HG03280 (cell line): Measurements from ENCODE around the gene SERPINB11.
"Not testable (repeated sequence)": the region's sequence is repeated elsewhere in the genome, so short reads cannot be mapped to it uniquely, and the experiment has no call there.

Source experiments
- ATAC-seq: cut with Tn5 transposase; IDR thresholded peaks from one replicate; pipeline ENCODE4 v1.9.1; 2021; ENCODE audit warnings: mild to moderate bottlenecking, moderate library complexity; ENCODE audit not compliant: unreplicated experiment

SERPINB11 gene

DNA sequence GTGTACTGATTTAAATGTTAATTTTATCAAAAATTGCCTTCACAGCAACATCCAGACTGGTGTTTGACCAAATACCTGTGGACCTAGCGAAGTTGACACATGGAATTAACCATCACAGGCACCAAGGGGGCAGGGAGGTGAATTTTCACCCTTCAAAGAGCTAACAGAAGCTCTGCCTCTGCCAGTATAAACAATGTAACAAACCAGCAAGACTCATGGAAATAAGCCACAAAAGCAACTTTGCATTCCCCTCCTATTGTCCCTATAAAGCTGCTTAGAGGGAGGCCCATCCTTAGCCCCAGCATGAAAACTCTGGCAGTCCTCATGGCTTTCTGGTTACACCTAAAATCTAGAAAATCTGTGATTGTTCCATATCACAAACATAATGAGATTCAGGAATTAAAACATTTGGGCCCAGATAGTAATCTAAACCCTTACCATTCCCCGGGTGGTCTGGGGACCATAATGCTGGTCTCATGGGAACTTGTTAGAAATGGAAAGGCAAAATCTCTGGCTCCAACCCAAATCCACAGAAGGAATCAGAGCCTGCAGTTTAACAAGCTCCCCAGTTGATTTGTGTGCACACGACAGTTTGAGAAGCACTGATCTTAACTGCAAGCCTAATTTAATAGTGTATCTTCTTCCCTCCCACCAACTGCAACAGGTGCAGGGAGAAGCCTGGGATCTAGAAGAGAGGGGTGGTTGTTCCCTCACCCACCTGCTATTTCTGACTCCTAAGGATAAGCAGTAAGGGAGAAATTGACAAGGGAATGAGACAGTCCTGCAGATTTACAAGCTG is 23.1 kb downstream of the SERPINB11 start:
- no peak for ATAC-seq

DNA sequence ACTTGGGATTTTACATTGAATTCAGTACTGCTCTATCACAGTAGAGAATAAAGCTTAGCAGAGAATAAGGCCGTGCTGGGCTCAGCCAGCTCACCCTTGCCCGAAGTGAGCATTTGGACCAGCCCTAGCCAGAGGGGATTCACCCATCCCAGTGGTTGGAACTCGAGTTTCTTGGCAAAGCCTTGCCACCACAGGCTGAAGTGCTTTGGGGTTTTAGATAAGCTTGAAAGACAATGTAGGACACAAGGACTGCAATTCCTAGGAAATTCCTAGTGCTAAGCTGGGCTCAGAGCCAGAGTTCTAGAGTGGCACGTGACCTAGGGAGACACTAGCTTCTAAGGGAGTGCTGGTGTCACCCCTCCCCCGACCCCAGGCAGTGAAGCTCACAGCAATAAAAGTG is 28.0 kb downstream of the SERPINB11 start:
- ATAC-seq: no peak

GRCh38 chr18:63731215-63731614 is 28.5 kb downstream of the SERPINB11 start:
- ATAC-seq: no peak

GRCh38 chr18:63736876-63737275 is 34.1 kb downstream of the SERPINB11 start:
- no peak for ATAC-seq

- ATAC-seq: no peak
Measured at GRCh38 chr18:63741769-63742168, 39.0 kb downstream of the SERPINB11 start.

DNA sequence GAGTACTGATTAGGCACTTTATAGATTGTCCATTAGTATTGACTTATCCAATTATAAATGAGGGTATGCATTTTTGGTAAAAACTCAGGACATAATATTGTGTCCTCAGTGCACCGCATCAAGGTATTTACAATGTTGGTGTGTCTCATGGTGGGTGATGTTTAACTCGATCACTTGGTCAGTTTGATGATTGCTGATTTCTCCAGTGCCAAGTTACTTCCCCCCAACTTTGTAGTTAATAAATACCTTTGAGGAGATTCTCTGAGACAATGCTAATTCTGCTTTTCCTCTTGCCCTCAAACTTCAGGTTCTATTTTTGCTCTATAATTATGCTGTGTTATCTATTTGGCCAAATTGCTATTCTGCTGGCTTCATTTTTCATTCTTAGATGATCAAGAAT is 44.2 kb downstream of the SERPINB11 start:
- no peak for ATAC-seq

DNA sequence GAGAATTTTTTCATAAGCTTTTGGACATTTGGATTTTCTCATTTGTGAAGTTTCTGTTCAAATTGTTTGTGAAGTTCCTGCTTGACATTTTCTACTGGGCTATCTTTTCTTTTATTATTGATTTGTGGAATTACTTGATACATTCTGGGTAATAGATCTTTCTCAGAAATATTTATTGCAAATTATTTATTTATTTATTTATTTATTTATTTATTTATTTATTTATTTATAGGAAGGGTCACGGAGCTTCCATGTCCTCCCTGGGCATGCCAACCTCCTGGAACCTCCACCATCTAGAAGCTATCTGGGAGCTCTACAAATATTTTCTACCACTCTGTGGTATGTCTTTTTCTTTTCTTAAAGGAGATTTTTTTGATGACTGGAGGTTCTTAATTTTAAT is 46.7 kb downstream of the SERPINB11 start:
- no peak for ATAC-seq

- no peak for ATAC-seq
Measured at GRCh38 chr18:63752636-63753035, 49.9 kb downstream of the SERPINB11 start.

DNA sequence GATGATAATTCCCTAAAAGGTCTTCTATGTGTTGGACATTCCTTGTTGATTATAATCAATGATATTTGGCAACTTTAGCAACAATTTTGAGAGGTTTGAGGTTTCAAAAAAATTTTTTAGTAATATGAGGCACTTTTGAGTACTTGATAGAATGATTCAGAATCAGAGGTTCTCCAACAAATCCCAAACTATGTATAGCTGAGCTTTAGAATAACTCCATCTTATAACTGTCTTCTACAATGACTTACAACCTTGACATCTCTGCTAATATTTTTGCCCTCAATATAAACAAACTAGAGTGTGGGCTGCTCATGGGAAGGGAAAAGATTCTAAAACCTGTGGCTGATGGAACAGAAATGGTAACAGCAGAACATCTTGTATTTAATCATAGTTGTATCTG is 50.9 kb downstream of the SERPINB11 start:
- no peak for ATAC-seq

DNA sequence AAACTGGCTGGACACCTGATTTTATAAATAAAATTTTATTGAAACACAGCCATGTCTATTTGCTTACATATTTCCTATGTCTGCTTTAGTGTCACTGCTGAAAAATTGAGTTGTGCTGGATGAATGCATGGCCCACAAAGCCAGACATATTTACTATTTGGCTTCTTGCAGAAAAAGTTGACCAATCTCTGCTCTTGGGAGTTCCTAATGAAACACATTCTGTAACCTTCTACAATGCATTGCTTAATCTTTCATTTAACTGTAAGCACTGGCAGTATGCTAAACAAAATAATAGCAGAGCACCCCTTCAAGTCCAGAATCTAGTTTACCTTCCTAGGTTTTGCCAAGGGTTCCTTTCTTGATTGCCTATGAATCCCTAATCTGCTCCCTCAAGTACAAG is 54.8 kb downstream of the SERPINB11 start:
- no peak for ATAC-seq

GRCh38 chr18:63758615-63759240 is 56.0 kb downstream of the SERPINB11 start:
- no peak for ATAC-seq

- ATAC-seq: not testable (repeated sequence)
Measured at GRCh38 chr18:63759786-63760185, 57.0 kb downstream of the SERPINB11 start.

DNA sequence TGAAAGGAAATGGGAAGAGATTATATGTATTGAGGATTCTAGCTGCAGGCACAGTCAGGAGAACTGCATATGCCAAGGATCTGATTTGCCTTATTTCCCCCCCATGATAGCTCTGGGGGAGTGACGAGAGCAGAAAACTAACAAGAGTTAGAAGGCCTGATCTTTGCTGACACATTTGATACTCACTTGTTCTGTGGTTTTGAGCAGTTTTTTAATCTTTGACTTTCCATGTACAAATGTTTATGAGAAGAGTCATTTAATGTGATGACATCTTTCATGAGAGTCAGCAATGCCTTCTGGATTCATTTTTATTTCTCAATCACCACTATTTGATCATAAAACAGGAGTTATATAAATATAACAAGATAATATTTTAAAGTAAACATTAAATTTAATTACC is 59.8 kb downstream of the SERPINB11 start:
- ATAC-seq: no peak

GRCh38 chr18:63763831-63764600 is 61.3 kb downstream of the SERPINB11 start:
- ATAC-seq: no peak

DNA sequence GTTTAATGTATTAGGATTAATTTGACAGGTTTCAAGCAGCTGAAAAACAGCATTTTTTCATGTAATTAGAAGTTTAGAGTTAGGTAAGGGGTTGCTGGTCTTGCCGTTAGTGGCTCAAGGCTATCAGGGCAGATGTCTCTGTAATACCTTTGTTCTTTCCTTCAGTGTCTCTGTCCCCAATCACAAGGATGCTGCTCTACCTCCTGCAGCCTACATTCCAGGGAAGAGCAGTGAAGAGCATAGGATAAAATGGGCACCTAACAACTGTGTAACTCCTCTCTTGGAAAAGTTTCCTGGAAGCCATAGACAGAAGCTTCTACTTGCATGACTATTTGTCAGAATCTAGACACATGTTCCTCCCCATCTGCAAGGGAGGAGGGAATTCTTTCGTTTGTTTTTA is 63.1 kb downstream of the SERPINB11 start:
- ATAC-seq: no peak
